GM12878 (cell line): ENCODE data around the gene CDC42SE2. TPM values are rescaled to one million over a fixed set of nuclear protein-coding genes. Genes with fewer than 3 reads are reported as not detected.

Experiments used
- ATF2 ChIP-seq: IDR thresholded peaks from 2 replicates; pipeline ENCODE4 v1.6.1; 2012; ENCODE audit warnings: low read length, inconsistent platforms
- CHD1 ChIP-seq: IDR thresholded peaks from 2 replicates; pipeline ENCODE4 v1.6.1; 2012; ENCODE audit warnings: low read depth, low read length, improper control_type of control experiment
- E2F4 ChIP-seq: IDR thresholded peaks from 2 replicates; pipeline ENCODE4 v1.6.1; 2012; ENCODE audit warnings: low read depth, low read length, improper control_type of control experiment
- EP300 ChIP-seq, 2 experiments: fragments of 150-350 bp in 1 of 2; IDR thresholded peaks; 2 replicates each; pipeline ENCODE4 v1.6.1; 2011 to 2012; ENCODE audit warnings: low read depth in 2 of 2, low read length in 2 of 2, borderline replicate concordance in 1 of 2, improper control_type of control experiment in 1 of 2, inconsistent platforms in 1 of 2; ENCODE audit not compliant: control insufficient read depth in 1 of 2
- ESRRA ChIP-seq: IDR thresholded peaks from 2 replicates; pipeline ENCODE4 v1.6.1; 2012; ENCODE audit warnings: mild to moderate bottlenecking, low read length, improper control_type of control experiment
- ETV6 ChIP-seq, 2 experiments: fragments of 450-650 bp in 1 of 2; IDR thresholded peaks in 1 of 2; conservative IDR thresholded peaks in 1 of 2; 2 replicates each; pipeline ENCODE4 v1.6.1; 2014; ENCODE audit warnings: antibody characterized with exemption in 1 of 2, borderline replicate concordance in 1 of 2, low read depth in 1 of 2, mild to moderate bottlenecking in 1 of 2, moderate library complexity in 1 of 2
- GABPA ChIP-seq: IDR thresholded peaks from 2 replicates; pipeline ENCODE4 v1.6.1; 2014; ENCODE audit warnings: antibody characterized with exemption, low read depth, mild to moderate bottlenecking, inconsistent platforms
- KDM1A ChIP-seq: fragments of 200-600 bp; sonication (generic); IDR thresholded peaks from 2 replicates; pipeline ENCODE4 v1.6.1; 2016; ENCODE audit warnings: borderline replicate concordance
- MEF2A ChIP-seq: IDR thresholded peaks from 2 replicates; pipeline ENCODE4 v1.6.1; 2011; ENCODE audit warnings: low read depth, mild to moderate bottlenecking, low read length, moderate library complexity; ENCODE audit not compliant: insufficient read depth
- MTA2 ChIP-seq: fragments of 450-650 bp; IDR thresholded peaks from 2 replicates; pipeline ENCODE4 v1.6.1; 2016; ENCODE audit warnings: low read depth, mild to moderate bottlenecking, moderate library complexity
- MTA3 ChIP-seq: IDR thresholded peaks from 2 replicates; pipeline ENCODE4 v1.6.1; 2012; ENCODE audit warnings: low read length, inconsistent platforms, borderline replicate concordance
- POLR2A ChIP-seq: IDR thresholded peaks from 2 replicates; pipeline ENCODE4 v1.6.1; 2011; ENCODE audit warnings: low read depth, mild to moderate bottlenecking, low read length
- POU2F2 ChIP-seq: IDR thresholded peaks from 3 replicates; pipeline ENCODE4 v1.6.1; 2011; ENCODE audit warnings: low read depth, mild to moderate bottlenecking, low read length, borderline replicate concordance
- RUNX3 ChIP-seq: IDR thresholded peaks from 2 replicates; pipeline ENCODE4 v1.6.1; 2012; ENCODE audit warnings: low read length, inconsistent platforms
- SKIL ChIP-seq: fragments of 450-650 bp; IDR thresholded peaks from 2 replicates; pipeline ENCODE4 v1.6.1; 2017; ENCODE audit warnings: mild to moderate bottlenecking, low read depth, inconsistent platforms; ENCODE audit not compliant: poor library complexity, severe bottlenecking
- TCF12 ChIP-seq: IDR thresholded peaks from 2 replicates; pipeline ENCODE4 v1.6.1; 2011; ENCODE audit warnings: low read depth, mild to moderate bottlenecking, low read length
- polyA plus RNA-seq, 11 experiments: library from polyadenylated mRNA; depleted of rRNA in 4 of 11; unstranded in 6 of 11; stranded (reverse) in 5 of 11; fragments of >200 nt; fragmentation: Nextera tagmentation in 4 of 11; fragmentation: Illumina TruSeq in 1 of 11; extraction: Ambion mirVana in 4 of 11; extraction: Trizol in 1 of 11; gene quantifications; 1 replicate in 1 of 11; 2 replicates in 10 of 11; pipeline versions ENCODE4 v1.2.1 to v1.2.3, GENCODE V29; 2011 to 2016; ENCODE audit warnings: inconsistent platforms in 2 of 11, missing spikeins in 2 of 11, low read depth in 1 of 11
- total RNA-seq, 4 experiments: library from RNA; depleted of rRNA in 3 of 4; stranded (reverse); fragments of >200 nt in 3 of 4; fragmentation: Illumina TruSeq in 1 of 4; extraction: Trizol in 1 of 4; gene quantifications; 2 replicates each; pipeline versions ENCODE4 v1.2.1 to v1.2.3, GENCODE V29; 2013 to 2021
- TF ChIP-seq, protein P1 (sequence below): fragments of 450-650 bp; IDR thresholded peaks from 2 replicates; pipeline ENCODE4 v1.6.1; 2017; ENCODE audit warnings: low read depth, mild to moderate bottlenecking, moderate library complexity
- TF ChIP-seq, protein P2 (sequence below): IDR thresholded peaks from 2 replicates; pipeline ENCODE4 v1.6.1; 2011; ENCODE audit warnings: low read depth, mild to moderate bottlenecking, low read length, moderate library complexity, borderline replicate concordance; ENCODE audit errors: extremely low read depth
- TF ChIP-seq, protein P3 (sequence below): fragments of 450-650 bp; IDR thresholded peaks from 2 replicates; pipeline ENCODE4 v1.6.1; 2016; ENCODE audit warnings: mild to moderate bottlenecking, moderate library complexity, borderline replicate concordance

The CDC42SE2 gene
- total and polyA plus RNA-seq, 10 of the 15 experiments (the other 5 are each of a cell fraction or from before 2014, with no cell fraction given), result 57.0 to 148 (median 80.3) TPM

DNA sequence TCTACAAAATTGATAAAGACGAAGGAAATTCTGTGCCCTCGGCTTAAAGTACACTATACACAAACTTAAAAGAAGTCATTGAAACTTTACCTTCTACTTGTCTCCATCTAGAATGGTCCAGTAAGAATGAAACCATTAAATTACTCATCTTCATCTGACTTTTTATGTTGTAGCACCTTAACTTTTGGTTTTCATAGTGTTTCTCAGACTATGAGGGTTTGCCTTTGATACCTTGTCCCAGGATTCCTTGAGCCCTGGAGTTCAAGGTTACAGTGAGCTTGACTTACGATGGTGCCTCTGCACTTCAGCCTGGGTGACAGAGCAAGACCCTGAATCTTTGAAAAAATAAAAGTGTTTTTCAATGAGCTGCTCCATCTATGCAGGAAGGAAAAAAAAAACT lies 132.2 kb downstream of the CDC42SE2 start (continued):
- TF ChIP-seq MTA2 (peak; percentile 39; the same call in 1 of the 2 replicates), KDM1A (no peak), MEF2A (0 out of 2 replicates have a peak, but pooled peaks have one; percentile 35), MTA3 (peak; percentile 81), CHD1 (no peak), EP300 (IDR thresholded peaks at IDR 0.05; ENCODE audit: borderline replicate concordance in 1 of 2, control insufficient read depth in 1 of 2, low read depth in 2 of 2, low read length in 2 of 2) (peak; percentile 31 to 84; a peak in 2 of 4 replicates), TCF12 (no peak), POU2F2 (no peak), ESRRA (peak; percentile 31; the same call in 1 of the 2 replicates), RUNX3 (peak; percentile 68), E2F4 (no peak), ATF2 (peak; percentile 84), ETV6 (conservative IDR thresholded peaks at IDR 0.05 in 1 of 2, IDR thresholded peaks at IDR 0.05 in 1 of 2; ENCODE audit: borderline replicate concordance in 1 of 2, low read depth in 1 of 2) (peak in 1 of 2 experiments; percentile 21; a peak in 1 of 4 replicates), SKIL (peak; percentile 52), POLR2A (0 out of 2 replicates have a peak, but pooled peaks have one; percentile 25), GABPA (0 out of 2 replicates have a peak, but pooled peaks have one; percentile 30)
- TF ChIP-seq, protein P1, sequence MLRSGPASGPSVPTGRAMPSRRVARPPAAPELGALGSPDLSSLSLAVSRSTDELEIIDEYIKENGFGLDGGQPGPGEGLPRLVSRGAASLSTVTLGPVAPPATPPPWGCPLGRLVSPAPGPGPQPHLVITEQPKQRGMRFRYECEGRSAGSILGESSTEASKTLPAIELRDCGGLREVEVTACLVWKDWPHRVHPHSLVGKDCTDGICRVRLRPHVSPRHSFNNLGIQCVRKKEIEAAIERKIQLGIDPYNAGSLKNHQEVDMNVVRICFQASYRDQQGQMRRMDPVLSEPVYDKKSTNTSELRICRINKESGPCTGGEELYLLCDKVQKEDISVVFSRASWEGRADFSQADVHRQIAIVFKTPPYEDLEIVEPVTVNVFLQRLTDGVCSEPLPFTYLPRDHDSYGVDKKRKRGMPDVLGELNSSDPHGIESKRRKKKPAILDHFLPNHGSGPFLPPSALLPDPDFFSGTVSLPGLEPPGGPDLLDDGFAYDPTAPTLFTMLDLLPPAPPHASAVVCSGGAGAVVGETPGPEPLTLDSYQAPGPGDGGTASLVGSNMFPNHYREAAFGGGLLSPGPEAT, result peak; percentile 71; the same call in 1 of the 2 replicates
- TF ChIP-seq, protein P2, sequence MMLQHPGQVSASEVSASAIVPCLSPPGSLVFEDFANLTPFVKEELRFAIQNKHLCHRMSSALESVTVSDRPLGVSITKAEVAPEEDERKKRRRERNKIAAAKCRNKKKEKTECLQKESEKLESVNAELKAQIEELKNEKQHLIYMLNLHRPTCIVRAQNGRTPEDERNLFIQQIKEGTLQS, result no peak
- TF ChIP-seq, protein P3, sequence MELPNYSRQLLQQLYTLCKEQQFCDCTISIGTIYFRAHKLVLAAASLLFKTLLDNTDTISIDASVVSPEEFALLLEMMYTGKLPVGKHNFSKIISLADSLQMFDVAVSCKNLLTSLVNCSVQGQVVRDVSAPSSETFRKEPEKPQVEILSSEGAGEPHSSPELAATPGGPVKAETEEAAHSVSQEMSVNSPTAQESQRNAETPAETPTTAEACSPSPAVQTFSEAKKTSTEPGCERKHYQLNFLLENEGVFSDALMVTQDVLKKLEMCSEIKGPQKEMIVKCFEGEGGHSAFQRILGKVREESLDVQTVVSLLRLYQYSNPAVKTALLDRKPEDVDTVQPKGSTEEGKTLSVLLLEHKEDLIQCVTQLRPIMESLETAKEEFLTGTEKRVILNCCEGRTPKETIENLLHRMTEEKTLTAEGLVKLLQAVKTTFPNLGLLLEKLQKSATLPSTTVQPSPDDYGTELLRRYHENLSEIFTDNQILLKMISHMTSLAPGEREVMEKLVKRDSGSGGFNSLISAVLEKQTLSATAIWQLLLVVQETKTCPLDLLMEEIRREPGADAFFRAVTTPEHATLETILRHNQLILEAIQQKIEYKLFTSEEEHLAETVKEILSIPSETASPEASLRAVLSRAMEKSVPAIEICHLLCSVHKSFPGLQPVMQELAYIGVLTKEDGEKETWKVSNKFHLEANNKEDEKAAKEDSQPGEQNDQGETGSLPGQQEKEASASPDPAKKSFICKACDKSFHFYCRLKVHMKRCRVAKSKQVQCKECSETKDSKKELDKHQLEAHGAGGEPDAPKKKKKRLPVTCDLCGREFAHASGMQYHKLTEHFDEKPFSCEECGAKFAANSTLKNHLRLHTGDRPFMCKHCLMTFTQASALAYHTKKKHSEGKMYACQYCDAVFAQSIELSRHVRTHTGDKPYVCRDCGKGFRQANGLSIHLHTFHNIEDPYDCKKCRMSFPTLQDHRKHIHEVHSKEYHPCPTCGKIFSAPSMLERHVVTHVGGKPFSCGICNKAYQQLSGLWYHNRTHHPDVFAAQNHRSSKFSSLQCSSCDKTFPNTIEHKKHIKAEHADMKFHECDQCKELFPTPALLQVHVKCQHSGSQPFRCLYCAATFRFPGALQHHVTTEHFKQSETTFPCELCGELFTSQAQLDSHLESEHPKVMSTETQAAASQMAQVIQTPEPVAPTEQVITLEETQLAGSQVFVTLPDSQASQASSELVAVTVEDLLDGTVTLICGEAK, result peak; percentile 61; the same call in 1 of the 2 replicates
